ENCODE results near the gene ZNF100. TPM values are rescaled to one million over a fixed set of nuclear protein-coding genes. Genes with fewer than 3 reads are reported as not detected.
"Not testable (repeated sequence)": the region's sequence is repeated elsewhere in the genome, so short reads cannot be mapped to it uniquely, and the experiment has no call there.

Gene ZNF100
- total RNA-seq, 1 donor from 2014 or later, result 2.0 TPM

DNA sequence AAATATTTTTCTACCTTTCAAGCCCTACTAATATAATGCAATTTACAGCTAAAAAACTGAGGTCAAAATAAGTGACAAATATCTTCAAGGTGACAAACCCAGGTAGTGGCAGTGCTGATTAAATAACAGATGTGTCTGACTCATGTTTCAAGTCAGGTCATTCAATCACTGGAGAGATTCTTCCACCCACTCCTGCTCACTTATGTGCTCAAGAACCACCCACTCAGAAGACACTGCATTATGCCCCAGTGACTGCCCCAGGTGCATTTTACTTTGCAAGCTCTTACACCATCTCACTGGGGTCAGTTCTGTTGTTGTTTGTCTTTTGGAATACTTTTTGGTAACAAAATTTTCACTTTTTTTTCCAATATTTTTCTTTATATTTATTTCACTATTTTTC is 2.2 kb downstream of the ZNF100 start:
- TF ChIP-seq, protein P1, sequence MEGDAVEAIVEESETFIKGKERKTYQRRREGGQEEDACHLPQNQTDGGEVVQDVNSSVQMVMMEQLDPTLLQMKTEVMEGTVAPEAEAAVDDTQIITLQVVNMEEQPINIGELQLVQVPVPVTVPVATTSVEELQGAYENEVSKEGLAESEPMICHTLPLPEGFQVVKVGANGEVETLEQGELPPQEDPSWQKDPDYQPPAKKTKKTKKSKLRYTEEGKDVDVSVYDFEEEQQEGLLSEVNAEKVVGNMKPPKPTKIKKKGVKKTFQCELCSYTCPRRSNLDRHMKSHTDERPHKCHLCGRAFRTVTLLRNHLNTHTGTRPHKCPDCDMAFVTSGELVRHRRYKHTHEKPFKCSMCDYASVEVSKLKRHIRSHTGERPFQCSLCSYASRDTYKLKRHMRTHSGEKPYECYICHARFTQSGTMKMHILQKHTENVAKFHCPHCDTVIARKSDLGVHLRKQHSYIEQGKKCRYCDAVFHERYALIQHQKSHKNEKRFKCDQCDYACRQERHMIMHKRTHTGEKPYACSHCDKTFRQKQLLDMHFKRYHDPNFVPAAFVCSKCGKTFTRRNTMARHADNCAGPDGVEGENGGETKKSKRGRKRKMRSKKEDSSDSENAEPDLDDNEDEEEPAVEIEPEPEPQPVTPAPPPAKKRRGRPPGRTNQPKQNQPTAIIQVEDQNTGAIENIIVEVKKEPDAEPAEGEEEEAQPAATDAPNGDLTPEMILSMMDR (IDR thresholded peaks at IDR 0.05; ENCODE audit: insufficient read depth, low read length, poor library complexity, severe bottlenecking), result no peak
- peaks cover 1% of the 10 kb centered on the region for H3K36me3 ChIP-seq (ENCODE audit: control insufficient read depth, insufficient read depth, low read length)
- no peak for DNase-seq (ENCODE audit: low read depth)
- no peak overlapping the region for H3K4me3 ChIP-seq (ENCODE audit: low read depth, low read length)
- no peaks in the 10 kb centered on the region for H3K27me3 ChIP-seq (ENCODE audit: control insufficient read depth, insufficient read depth, low read length)

DNA sequence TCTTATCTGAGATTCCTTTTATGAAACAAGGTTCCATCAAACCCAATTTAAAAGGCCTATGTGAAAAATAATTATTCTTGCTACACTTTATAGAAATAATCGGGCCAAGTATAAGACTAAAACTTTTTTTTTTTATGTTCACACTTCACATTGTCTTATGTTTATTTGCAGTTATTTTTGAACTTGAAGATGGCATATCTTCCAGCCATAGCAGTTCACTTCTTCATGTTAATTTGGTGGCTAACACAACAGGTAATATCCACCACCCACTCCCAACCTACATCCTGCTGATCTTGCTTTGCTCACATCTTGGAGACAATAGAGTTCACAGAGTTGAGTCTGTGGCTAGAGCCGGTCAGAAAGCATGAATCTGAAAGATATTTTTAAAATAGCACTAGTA is 5.8 kb downstream of the ZNF100 start:
- H3K36me3 ChIP-seq (ENCODE audit: control insufficient read depth, insufficient read depth, low read length); DNase-seq (ENCODE audit: low read depth); H3K4me3 ChIP-seq (ENCODE audit: low read depth, low read length); H3K27me3 ChIP-seq (ENCODE audit: control insufficient read depth, insufficient read depth, low read length): not testable (repeated sequence)

GRCh38 chr19:21758296-21758695 is 9.1 kb downstream of the ZNF100 start:
- DNase-seq (ENCODE audit: low read depth), result no peak
- no peaks in the 10 kb centered on the region for H3K27me3 ChIP-seq (ENCODE audit: control insufficient read depth, insufficient read depth, low read length)
- H3K4me3 ChIP-seq (ENCODE audit: low read depth, low read length), result no peak overlapping the region
- TF ChIP-seq, protein P1 (IDR thresholded peaks at IDR 0.05; ENCODE audit: insufficient read depth, low read length, poor library complexity, severe bottlenecking), result no peak
- H3K36me3 ChIP-seq (ENCODE audit: control insufficient read depth, insufficient read depth, low read length), result no peaks in the 10 kb centered on the region

- DNase-seq (ENCODE audit: low read depth); H3K36me3 ChIP-seq (ENCODE audit: control insufficient read depth, insufficient read depth, low read length); H3K27me3 ChIP-seq (ENCODE audit: control insufficient read depth, insufficient read depth, low read length); H3K4me3 ChIP-seq (ENCODE audit: low read depth, low read length): not testable (repeated sequence)
Observed at GRCh38 chr19:21755555-21755954, 11.8 kb downstream of the ZNF100 start.

DNA sequence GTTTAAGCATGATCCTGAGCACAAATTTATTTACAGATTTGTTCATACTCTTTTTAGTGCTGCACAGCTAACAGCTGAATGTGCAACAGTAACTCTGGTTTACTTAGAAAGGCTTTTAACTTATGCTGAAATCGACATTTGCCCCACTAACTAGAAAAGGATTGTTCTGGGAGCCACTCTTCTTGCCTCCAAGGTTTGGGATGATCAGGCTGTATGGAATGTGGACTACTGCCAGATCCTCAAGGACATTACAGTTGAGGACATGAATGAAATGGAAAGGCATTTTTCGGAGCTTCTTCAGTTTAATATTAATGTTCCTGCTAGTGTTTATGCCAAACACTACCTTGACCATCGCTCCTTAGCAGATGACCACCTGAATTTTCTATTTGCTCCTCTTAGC is 16.0 kb downstream of the ZNF100 start:
- no peak overlapping the region for H3K4me3 ChIP-seq (ENCODE audit: low read depth, low read length)
- no peaks in the 10 kb centered on the region for H3K27me3 ChIP-seq (ENCODE audit: control insufficient read depth, insufficient read depth, low read length)
- no peak for DNase-seq (ENCODE audit: low read depth)
- TF ChIP-seq, protein P1 (IDR thresholded peaks at IDR 0.05; ENCODE audit: insufficient read depth, low read length, poor library complexity, severe bottlenecking), result no peak
- H3K36me3 ChIP-seq (ENCODE audit: control insufficient read depth, insufficient read depth, low read length), result peaks cover 3% of the 10 kb centered on the region

DNA sequence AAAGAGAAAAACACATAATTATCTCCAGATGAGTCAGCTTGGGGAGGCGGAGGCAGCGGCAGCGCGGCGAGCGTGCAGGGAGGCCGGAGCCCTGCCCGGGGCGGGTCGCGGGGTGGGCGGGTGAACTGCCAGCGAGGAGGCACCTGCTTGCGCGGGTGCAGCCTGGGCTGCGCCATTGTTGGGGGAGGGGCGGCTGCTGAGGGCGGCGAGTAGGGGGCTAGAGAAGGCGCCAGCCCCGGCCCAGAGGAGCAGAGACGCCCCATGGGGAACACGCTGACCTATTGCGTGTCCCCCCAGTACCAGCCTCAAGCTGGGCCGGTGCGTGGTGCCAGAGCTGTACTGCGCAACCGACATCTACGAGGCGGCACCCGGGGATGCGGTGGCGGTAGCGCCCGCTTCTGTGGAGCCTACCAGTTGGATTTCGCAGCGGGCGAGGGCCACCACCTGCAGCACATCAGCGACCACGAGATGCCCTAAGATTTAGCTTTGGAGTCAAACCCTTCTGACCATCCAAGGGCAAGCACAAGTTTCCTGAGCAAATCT is 16.7 kb downstream of the ZNF100 start:
- no peak overlapping the region for H3K4me3 ChIP-seq (ENCODE audit: low read depth, low read length)
- TF ChIP-seq, protein P1 (IDR thresholded peaks at IDR 0.05; ENCODE audit: insufficient read depth, low read length, poor library complexity, severe bottlenecking), result no peak
- no peak for DNase-seq (ENCODE audit: low read depth)
- H3K36me3 ChIP-seq (ENCODE audit: control insufficient read depth, insufficient read depth, low read length), result peaks cover 3% of the 10 kb centered on the region
- H3K27me3 ChIP-seq (ENCODE audit: control insufficient read depth, insufficient read depth, low read length), result no peaks in the 10 kb centered on the region

DNA sequence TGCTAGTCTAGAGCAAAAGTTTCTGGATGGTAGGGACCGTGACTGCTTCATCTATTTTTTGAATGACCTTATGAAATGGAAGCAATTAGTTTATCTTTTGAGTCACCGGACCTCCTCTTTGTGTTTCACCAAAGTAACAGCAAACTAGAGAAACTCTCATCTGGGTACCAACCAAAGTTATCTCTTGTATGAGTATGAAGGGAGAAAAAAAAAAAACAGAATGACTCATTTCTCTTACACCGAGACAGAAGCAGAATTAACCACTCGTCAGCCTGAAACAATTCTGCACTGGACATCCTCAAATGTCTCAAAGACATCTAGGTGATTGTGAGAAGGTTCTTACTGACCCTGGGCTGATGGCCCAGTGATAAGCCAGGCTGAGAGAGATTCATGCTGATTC is 18.3 kb downstream of the ZNF100 start:
- Histone ChIP-seq H3K27me3 (ENCODE audit: control insufficient read depth, insufficient read depth, low read length) (no peaks in the 10 kb centered on the region), H3K4me3 (ENCODE audit: low read depth, low read length) (no peak overlapping the region), H3K36me3 (ENCODE audit: control insufficient read depth, insufficient read depth, low read length) (peaks cover 3% of the 10 kb centered on the region)
- DNase-seq (ENCODE audit: low read depth), result no peak
- TF ChIP-seq, protein P1 (IDR thresholded peaks at IDR 0.05; ENCODE audit: insufficient read depth, low read length, poor library complexity, severe bottlenecking), result no peak
